NCI-H1048 (cell line): ENCODE measurements around the gene SULF2.

Experiments used
- DNase-seq: peaks from one replicate; lab custom pipeline; 2025; lab: John Stamatoyannopoulos, UW

SULF2 gene

GRCh38 chr20:47708953-47709833 is 76.1 kb downstream of the SULF2 start:
- DNase-seq: peak; percentile 16

DNA sequence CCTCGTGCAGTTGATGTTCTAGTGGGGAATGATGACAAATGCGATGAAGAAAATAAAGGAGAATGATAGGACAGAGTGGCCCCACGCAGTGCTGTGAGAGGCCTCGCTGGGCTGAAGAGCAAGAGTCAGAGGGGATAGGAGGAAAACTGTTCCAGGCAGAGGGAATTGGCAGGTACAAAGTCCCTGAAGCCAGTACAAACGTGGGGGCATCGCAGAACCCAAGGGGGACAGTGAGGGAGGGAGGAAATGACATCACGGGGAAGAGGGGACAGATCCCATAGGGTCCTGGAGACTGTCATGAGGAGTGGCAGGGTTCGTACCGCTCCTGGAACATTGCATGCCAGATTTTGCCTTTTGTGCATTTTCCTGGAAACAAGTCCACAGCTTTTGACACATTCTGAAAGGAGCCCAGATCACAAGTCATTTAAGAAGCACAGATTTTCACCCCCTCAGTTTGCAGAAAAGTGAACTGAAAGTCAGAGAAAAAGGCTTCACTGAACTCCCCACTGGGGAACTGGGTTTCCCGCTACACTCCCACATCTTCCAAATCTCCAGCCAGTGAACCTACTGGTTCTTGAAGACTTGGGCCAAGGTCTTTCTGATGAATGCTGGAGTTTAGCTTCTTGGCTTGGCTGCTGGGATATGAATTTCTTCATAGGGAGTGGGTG is 77.0 kb downstream of the SULF2 start:
- no peak for DNase-seq

- no peak for DNase-seq
These were observed 78.9 kb downstream of the SULF2 start for GRCh38 chr20:47706345-47706744.

GRCh38 chr20:47705497-47705856 is 79.8 kb downstream of the SULF2 start:
- no peak for DNase-seq

DNA sequence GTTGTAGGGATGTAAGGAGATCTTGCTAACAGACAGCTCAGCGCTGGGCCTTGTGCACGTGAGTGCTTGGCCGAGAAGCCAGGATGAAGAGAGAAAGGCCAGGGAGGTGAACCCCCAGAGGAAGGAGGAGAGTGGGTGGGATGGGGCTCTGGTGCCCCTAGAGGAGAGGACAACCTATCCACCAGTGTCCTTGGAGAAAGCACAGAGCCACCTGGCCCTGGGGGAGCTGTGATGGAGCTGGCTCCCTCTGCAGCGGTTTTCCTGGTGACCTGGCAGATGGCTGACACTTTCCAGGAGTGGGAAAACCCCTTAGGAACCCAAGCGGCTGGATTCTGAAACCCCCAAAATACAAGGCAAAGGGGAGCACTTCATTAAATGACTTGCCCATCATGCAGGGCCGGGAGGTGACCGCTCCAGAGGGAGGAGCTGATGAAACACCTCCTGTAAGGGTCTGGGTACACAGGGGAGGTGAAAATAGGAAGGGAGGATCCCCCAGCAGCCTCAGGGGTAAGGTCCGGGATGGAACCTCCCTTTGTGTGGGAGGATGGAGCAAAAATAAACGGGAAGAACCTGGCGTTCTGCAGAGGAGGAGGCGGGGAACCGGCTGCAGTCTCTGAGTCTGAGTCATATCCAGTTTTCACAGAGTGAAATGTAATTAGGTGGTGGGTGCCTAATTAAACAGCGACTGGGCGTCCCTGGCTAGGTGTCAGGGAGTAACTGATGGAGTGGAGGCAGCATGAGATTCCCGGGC is 80.4 kb downstream of the SULF2 start:
- no peak for DNase-seq

DNA sequence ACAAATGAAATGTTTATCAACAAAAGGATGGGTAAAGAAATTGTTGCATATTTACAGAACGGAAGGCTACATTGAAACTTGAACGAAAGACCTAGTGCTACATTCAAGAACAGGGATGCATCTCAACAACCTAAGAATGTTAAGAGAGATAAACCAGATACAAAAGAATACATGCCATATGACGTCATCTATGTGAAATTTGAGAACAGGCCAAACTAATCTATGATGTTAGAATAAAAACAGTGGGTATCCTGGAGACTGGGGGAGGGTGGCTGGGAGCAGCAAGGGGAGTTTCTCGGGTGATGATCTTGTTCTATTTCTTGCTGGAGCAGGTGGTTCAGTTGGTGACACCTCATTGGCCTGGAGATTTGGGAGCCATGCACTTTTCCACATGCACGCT is 81.5 kb downstream of the SULF2 start:
- no peak for DNase-seq

GRCh38 chr20:47701612-47702011 is 83.7 kb downstream of the SULF2 start:
- no peak for DNase-seq

- no peak for DNase-seq
These were observed 85.0 kb downstream of the SULF2 start for GRCh38 chr20:47700327-47700726.

- no peak for DNase-seq
These were observed 85.5 kb downstream of the SULF2 start for GRCh38 chr20:47699818-47700217.

DNA sequence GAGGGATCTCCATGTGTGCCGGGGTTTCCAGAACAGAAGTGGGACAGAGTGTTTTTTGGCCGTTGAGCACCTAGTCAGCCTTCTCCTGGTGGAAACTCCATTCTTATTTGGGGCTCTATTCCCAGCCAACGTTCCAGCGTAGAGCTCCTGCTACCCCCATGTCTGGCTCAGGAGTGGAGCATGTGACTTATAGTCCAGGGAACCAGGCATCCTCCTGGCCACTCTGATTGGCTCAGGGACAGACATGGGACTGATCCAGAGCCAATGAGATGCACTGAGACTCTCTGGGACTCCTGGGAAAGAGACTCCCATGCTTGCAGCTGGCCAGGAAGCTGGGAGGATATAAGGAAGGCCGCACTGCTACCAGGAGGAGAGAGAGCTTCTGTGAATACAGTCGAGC is 87.1 kb downstream of the SULF2 start:
- DNase-seq: no peak

- DNase-seq: no peak
These were observed 88.4 kb downstream of the SULF2 start for GRCh38 chr20:47696856-47697255.

DNA sequence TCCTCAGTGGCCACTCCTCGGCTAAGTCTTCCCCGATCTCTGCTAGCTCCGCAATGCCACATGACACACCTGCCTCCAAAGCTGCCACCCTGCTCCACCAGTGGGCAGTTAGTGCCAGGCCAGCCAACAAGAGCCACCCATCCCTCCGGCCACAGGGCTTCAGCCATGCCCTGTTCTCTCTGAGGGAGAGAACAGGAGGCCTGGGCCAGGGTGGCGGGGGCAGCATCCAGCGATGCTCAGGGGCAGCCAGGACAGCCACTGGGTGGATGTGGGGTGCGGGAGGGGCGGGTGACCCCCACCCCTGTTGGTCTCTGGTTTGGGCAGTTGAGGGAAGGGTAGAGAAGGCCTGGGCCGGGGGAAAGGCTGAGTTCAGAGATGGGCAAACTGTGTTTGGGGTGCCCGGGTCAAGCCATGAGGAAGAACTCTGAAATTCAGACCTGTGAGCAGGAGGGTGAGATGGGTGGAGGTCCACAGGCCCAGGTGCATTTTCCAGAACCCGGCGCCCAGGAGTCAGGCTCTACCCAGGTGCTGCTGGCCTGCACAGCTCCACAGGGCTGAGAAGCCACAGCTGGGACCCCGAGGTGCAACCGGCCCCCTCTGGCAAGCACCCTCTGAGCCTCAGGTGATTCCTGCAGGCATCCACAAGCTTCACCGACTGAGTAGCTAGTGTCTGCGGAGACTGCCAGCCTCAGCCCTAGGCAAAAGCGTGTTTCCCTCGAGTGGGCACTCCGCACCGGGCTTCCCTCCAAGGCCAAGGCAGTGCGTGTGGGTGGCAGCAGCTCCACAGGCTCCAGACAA is 91.1 kb downstream of the SULF2 start:
- DNase-seq: no peak

GRCh38 chr20:47691625-47692024 is 93.7 kb downstream of the SULF2 start:
- no peak for DNase-seq

DNA sequence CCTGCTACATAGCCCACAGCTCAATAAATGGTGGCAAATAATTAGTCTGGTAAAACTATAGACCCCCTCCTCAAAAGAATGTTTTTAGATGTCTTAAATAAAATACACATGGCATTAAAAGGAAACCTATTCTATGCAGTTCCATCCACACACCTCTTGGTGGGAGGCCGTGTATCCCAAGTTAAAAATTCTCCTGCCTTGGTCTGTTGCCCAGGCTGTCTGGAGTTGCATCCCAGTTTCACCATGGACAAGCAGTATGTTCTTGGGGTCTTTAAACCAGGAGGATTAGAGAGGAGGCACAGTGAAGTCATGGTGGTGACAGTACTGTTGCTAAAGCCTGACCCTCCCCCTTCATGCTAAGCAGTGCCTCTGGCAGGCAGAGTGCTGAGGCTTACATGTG is 95.5 kb downstream of the SULF2 start:
- no peak for DNase-seq

- no peak for DNase-seq
These were observed 96.6 kb downstream of the SULF2 start for GRCh38 chr20:47688385-47689381.

- no peak for DNase-seq
These were observed 97.9 kb downstream of the SULF2 start for GRCh38 chr20:47687095-47687987.

DNA sequence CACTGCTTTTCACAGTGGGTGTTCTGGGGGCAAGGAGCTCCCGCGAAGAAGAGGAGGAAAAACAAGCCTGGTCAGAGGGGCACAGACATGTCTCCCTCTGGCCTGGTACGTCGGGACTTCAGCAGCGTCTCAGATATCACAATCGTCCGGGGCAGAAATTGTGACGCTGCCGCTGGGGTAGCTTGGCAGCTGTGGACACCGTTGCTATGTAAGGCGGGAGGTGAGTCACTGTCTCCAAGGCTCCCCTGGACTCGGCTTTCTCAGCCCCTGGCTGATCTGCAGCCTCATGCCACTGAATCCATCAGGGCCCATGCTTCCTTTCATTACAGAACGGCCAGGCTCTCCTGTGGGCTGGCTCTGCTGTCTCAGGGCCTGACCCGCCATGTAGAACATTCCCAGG is 98.7 kb downstream of the SULF2 start:
- no peak for DNase-seq

DNA sequence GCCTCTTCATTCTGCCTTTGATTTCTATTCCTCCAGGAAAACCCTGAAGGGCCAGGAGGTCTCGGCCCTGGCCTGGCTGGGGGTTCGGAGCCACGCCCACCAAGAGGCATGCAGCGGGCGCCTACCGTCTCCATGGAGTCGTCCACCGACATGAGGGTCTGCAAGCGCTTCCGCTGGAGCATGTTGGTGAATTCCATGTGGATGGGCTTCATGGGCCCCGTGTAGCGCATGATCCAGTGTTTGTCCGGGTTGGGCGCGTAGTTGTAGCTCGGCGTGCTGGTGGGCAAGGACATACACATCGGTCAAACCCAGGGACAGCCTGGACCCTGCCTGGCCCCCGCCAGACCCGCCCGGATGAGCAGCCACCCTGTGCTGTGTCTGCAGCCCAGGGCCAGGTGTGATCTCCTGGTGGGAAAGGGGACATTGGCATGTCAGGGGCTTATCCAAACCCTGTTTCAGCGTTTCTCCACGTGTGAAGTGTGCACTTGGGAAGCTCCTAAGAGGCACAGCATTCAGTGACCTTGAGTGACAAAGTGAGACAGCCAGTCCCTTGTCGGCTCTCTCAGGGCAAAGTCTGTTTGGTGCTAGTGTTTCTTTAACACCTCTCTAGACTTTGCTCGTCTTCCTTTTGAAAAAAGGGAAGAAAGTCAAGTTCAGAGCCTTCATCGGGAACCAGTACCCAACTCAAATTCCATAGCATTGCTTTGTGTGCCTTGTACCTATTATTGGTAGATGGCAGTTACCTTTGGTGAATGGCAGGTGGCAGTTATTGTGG is 100.8 kb downstream of the SULF2 start:
- DNase-seq: no peak

DNA sequence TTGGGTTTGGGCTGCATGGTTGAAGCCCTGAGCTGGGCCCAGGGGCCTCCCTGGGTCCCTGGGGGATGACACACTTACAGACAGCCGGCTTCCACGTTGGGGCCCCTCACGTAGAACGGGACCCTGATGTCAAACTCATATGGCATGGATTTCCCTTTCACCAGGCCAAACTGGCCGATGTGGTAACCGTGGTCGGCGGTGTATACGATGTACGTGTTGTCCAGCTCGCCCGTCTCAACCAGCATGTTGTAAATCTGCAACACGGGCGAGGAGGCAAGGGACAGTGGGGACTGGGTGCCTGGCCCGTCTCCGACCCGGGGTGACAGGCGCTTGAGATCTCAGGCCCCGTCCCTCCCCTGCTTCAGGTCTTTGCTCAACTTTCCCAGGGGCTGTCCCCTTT is 102.4 kb downstream of the SULF2 start:
- no peak for DNase-seq
